ENCODE data around the gene MIDN.

DNA sequence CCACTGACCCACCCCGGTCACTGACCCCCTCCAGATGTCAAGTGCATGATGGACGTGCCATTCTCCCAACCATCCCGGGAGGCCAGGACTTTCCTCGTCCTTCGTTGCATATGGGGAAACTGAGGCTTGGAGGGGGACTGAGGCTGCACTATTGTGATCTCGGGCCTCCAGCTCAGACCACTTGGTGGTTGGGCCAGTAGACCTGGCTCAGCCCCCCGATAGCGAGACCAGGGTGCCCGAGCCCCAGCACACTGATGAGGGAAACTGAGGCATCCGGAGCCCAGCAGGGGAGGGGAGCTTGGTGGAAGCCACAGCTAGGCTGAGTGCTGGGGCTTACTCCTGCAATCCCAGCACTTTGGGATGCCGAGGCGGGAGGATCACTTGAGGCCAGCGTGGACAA, 47.7 kb downstream of the MIDN start:
- TF ChIP-seq EZH2phosphoT487 (IDR thresholded peaks at IDR 0.05; ENCODE audit: borderline replicate concordance) = no peak
- TF ChIP-seq, protein P1, sequence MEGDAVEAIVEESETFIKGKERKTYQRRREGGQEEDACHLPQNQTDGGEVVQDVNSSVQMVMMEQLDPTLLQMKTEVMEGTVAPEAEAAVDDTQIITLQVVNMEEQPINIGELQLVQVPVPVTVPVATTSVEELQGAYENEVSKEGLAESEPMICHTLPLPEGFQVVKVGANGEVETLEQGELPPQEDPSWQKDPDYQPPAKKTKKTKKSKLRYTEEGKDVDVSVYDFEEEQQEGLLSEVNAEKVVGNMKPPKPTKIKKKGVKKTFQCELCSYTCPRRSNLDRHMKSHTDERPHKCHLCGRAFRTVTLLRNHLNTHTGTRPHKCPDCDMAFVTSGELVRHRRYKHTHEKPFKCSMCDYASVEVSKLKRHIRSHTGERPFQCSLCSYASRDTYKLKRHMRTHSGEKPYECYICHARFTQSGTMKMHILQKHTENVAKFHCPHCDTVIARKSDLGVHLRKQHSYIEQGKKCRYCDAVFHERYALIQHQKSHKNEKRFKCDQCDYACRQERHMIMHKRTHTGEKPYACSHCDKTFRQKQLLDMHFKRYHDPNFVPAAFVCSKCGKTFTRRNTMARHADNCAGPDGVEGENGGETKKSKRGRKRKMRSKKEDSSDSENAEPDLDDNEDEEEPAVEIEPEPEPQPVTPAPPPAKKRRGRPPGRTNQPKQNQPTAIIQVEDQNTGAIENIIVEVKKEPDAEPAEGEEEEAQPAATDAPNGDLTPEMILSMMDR (conservative IDR thresholded peaks at IDR 0.05; ENCODE audit: low read length) = no peak

All from Loucy (cell line).